ENCODE data around the gene BOLA1. TPM values are rescaled to one million over a fixed set of nuclear protein-coding genes. Genes with fewer than 3 reads are reported as not detected.

BOLA1 gene
- total and polyA plus RNA-seq, 2 of the 13 experiments (the other 11 are each of a cell fraction or from before 2014, with no cell fraction given), result 3.2 to 4.2 TPM

- TF ChIP-seq BCL6 (CRISPR knock-in tag; IDR thresholded peaks at IDR 0.05) (peak; percentile 6; the same call in 1 of the 2 replicates), ZNF687 (CRISPR knock-in tag; IDR thresholded peaks at IDR 0.05) (peak; percentile 86), SP4 (CRISPR knock-in tag; IDR thresholded peaks at IDR 0.05) (no peak), TSC22D2 (CRISPR knock-in tag; IDR thresholded peaks at IDR 0.05; ENCODE audit: borderline replicate concordance) (no peak), ZNF776 (CRISPR knock-in tag; IDR thresholded peaks at IDR 0.05) (no peak), PLSCR1 (CRISPR knock-in tag; IDR thresholded peaks at IDR 0.05; ENCODE audit: borderline replicate concordance) (no peak), FOXK1 (CRISPR knock-in tag; IDR thresholded peaks at IDR 0.05; ENCODE audit: borderline replicate concordance, low read depth) (peak; percentile 70; the same call in 1 of the 2 replicates), NFKBIZ (CRISPR knock-in tag; IDR thresholded peaks at IDR 0.05) (no peak), PRPF4 (IDR thresholded peaks at IDR 0.05; ENCODE audit: low read depth, low read length, poor library complexity, severe bottlenecking) (no peak), ZNF430 (CRISPR knock-in tag; IDR thresholded peaks at IDR 0.05) (0 out of 2 replicates have a peak, but pooled peaks have one; percentile 42), RXRA (CRISPR knock-in tag; IDR thresholded peaks at IDR 0.05) (0 out of 2 replicates have a peak, but pooled peaks have one; percentile 8), ZNF598 (CRISPR knock-in tag; IDR thresholded peaks at IDR 0.05; ENCODE audit: borderline replicate concordance) (peak; percentile 46; the same call in 1 of the 2 replicates), ZNF841 (CRISPR knock-in tag; IDR thresholded peaks at IDR 0.05; ENCODE audit: borderline replicate concordance) (no peak), ZNF619 (CRISPR knock-in tag; IDR thresholded peaks at IDR 0.05) (no peak), SRSF4 (IDR thresholded peaks at IDR 0.05; ENCODE audit: low read depth, low read length, poor library complexity, severe bottlenecking) (no peak), TAF15 (IDR thresholded peaks at IDR 0.05; ENCODE audit: low read depth, low read length, poor library complexity, severe bottlenecking) (no peak), HNRNPL (IDR thresholded peaks at IDR 0.05; ENCODE audit: low read depth, low read length) (no peak), ZNF574 (CRISPR knock-in tag; IDR thresholded peaks at IDR 0.05) (peak; percentile 92), CREM (IDR thresholded peaks at IDR 0.05) (peak; percentile 94), CREM (CRISPR knock-in tag; IDR thresholded peaks at IDR 0.05) (no peak), ZNF83 (CRISPR knock-in tag; IDR thresholded peaks at IDR 0.05; ENCODE audit: borderline replicate concordance) (no peak)
Measured at GRCh38 chr1:149899460-149900284, at the start of gene BOLA1 (continued).

Measured in HepG2 (cell line).